ENCODE data around the gene TGM2. TPM values are rescaled to one million over a fixed set of nuclear protein-coding genes. Genes with fewer than 3 reads are reported as not detected.

TGM2 gene
- total RNA-seq, 1 donor from 2014 or later = 243 TPM

GRCh38 chr20:38177201-38177600 lies 12.1 kb upstream of the TGM2 start:
- no peak for DNase-seq (ENCODE audit: low spot score)

- DNase-seq (ENCODE audit: low spot score) = no peak
Observed at GRCh38 chr20:38175304-38176180, 10.5 kb upstream of the TGM2 start.

GRCh38 chr20:38173237-38174156 lies 8.4 kb upstream of the TGM2 start:
- peak; percentile 84 for DNase-seq (ENCODE audit: low spot score)

- peak; percentile 46 for DNase-seq (ENCODE audit: low spot score)
Observed at GRCh38 chr20:38172408-38172807, 7.3 kb upstream of the TGM2 start.

- DNase-seq (ENCODE audit: low spot score) = no peak
Observed at GRCh38 chr20:38171675-38172043, 6.6 kb upstream of the TGM2 start.

GRCh38 chr20:38170826-38171674 lies 6.0 kb upstream of the TGM2 start:
- peak; percentile 33 for DNase-seq (ENCODE audit: low spot score)

GRCh38 chr20:38170219-38170825 lies 5.3 kb upstream of the TGM2 start:
- DNase-seq (ENCODE audit: low spot score) = no peak

- no peak for DNase-seq (ENCODE audit: low spot score)
Observed at GRCh38 chr20:38169636-38170193, 4.6 kb upstream of the TGM2 start.

GRCh38 chr20:38168791-38169589 lies 3.9 kb upstream of the TGM2 start:
- DNase-seq (ENCODE audit: low spot score) = no peak

GRCh38 chr20:38167851-38168760 lies 3.0 kb upstream of the TGM2 start:
- DNase-seq (ENCODE audit: low spot score) = peak; percentile 26

- no peak for DNase-seq (ENCODE audit: low spot score)
Observed at GRCh38 chr20:38167328-38167850, 2.3 kb upstream of the TGM2 start.

GRCh38 chr20:38166703-38167233 lies 1.7 kb upstream of the TGM2 start:
- no peak for DNase-seq (ENCODE audit: low spot score)

- DNase-seq (ENCODE audit: low spot score) = peak; percentile 75
Observed at GRCh38 chr20:38165966-38166702, 1.1 kb upstream of the TGM2 start.

- DNase-seq (ENCODE audit: low spot score) = no peak
Observed at GRCh38 chr20:38164624-38165088, 414 bp downstream of the TGM2 start.

GRCh38 chr20:38164069-38164468 lies 1.0 kb downstream of the TGM2 start:
- DNase-seq (ENCODE audit: low spot score) = no peak

GRCh38 chr20:38162878-38163875 lies 1.9 kb downstream of the TGM2 start:
- DNase-seq (ENCODE audit: low spot score) = no peak
